Colonic mucosa (tissue), 4 donors: ENCODE results near the gene MYMK. TPM values are rescaled to one million over a fixed set of nuclear protein-coding genes. Genes with fewer than 3 reads are reported as not detected.

Source experiments
- DNase-seq: peaks from one replicate; pipeline ENCODE4 v3.0.0-alpha.2; 2020
- H3K27ac ChIP-seq: fragments of 200-600 bp; one replicate; pipeline ENCODE4 v1.8.0; 2021
- H3K27me3 ChIP-seq: fragments of 200-600 bp; one replicate; pipeline ENCODE4 v1.8.0; 2021
- H3K36me3 ChIP-seq: fragments of 200-600 bp; one replicate; pipeline ENCODE4 v1.8.0; 2021
- H3K4me1 ChIP-seq: fragments of 200-600 bp; one replicate; pipeline ENCODE4 v1.8.0; 2021; ENCODE audit warnings: mild to moderate bottlenecking
- H3K4me3 ChIP-seq: fragments of 200-600 bp; one replicate; pipeline ENCODE4 v1.8.0; 2021
- H3K9ac ChIP-seq, 2 donors: one replicate each; pipeline ENCODE4 v1.7.0; 2013; ENCODE audit warnings: control low read depth in 2 of 2, low read depth in 2 of 2, low read length in 2 of 2
- H3K9me3 ChIP-seq: fragments of 200-600 bp; one replicate; pipeline ENCODE4 v1.8.0; 2021
- intact Hi-C: fragments of 100-400 bp; cut with DNase I; formaldehyde crosslinking; loops from one replicate; pipeline ENCODE4 v1.14.1; 2022
- total RNA-seq, 2 donors: library from RNA; stranded (reverse); fragmentation: NEBNext Ultra II Directional in 1 of 2; extraction: Animal tissue kit (Norgen Biotek cat#: 25700) in 1 of 2; gene quantifications; one replicate each; pipeline ENCODE4 v1.2.1, GENCODE V29; 2021
- TF ChIP-seq, protein P1 (sequence below): fragments of 200-600 bp; IDR thresholded peaks from one replicate; pipeline ENCODE4 v1.8.0; 2022; ENCODE audit warnings: antibody characterized with exemption, mild to moderate bottlenecking
- donor health status: healthy.
- donor health status: DM: no; HTN: no; CAD: no.
- donor health status: DM: no; HTN: no; CAD: no.

Gene MYMK
- total RNA-seq, 2 donors from 2014 or later = not detected

DNA sequence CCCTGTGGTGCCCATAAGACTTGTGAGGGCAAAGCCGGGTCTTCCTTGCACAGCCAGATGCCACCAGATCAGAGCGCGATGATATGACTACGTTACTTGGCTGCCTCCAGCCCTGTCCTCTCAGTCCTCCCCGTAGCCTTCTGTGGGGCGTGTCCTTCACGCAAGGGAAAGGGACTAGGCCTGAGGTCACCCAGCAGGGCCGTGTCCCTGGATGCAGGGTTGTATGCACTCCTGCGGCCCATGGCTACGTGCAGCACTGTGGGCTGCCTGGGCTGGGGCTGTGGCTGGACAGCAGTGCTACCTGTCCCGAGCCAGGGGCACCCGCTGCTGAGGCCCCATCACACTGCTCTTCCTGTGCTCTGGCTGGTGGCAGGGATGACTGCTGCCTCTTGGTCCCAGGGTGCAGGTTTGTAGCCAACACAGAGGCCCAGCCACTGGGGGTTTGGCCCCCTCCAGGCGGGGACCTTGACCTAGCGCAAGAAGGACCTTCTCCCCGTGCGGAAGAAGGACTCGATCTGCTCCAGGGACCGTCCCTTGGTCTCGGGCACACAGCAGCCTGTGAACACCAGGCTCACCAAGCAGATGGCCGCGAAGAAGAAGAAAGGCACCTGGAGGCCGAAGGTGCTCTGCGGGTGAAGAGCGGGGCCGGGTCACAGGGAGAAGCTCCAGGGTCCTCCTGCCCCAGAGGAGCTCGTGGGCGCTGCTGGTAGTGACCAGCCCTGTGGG, 53.0 kb downstream of the MYMK start:
- no peak overlapping the region for H3K4me3 ChIP-seq
- H3K27ac ChIP-seq = no peak overlapping the region
- DNase-seq = no peak
- no peak overlapping the region for H3K9ac ChIP-seq
- TF ChIP-seq, protein P1, sequence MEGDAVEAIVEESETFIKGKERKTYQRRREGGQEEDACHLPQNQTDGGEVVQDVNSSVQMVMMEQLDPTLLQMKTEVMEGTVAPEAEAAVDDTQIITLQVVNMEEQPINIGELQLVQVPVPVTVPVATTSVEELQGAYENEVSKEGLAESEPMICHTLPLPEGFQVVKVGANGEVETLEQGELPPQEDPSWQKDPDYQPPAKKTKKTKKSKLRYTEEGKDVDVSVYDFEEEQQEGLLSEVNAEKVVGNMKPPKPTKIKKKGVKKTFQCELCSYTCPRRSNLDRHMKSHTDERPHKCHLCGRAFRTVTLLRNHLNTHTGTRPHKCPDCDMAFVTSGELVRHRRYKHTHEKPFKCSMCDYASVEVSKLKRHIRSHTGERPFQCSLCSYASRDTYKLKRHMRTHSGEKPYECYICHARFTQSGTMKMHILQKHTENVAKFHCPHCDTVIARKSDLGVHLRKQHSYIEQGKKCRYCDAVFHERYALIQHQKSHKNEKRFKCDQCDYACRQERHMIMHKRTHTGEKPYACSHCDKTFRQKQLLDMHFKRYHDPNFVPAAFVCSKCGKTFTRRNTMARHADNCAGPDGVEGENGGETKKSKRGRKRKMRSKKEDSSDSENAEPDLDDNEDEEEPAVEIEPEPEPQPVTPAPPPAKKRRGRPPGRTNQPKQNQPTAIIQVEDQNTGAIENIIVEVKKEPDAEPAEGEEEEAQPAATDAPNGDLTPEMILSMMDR = no peak
- no peaks in the 10 kb centered on the region for H3K27me3 ChIP-seq
- H3K9me3 ChIP-seq = no peaks in the 10 kb centered on the region
- intact Hi-C loops = no loop called here
- no peaks in the 10 kb centered on the region for H3K36me3 ChIP-seq
- H3K4me1 ChIP-seq = no peaks in the 10 kb centered on the region

DNA sequence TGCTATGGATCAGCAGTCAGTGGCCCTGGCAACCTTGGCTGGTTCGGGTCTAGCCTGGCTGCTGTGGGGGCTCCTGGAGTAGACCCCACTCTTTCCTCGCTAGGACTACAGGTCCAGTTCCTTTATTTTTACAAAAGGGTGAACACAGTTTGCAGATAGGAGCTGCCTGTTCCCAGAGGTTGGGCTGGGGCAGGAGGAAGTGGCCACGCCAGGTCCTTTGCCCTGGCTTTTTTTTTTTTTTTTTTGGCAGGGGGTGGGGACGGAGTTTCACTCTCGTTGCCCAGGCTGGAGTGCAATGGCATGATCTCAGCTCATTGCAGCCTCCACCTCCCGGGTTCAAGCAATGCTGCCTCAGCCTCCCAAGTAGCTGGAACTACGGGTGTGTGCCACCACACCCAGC, 53.8 kb downstream of the MYMK start:
- no peaks in the 10 kb centered on the region for H3K4me1 ChIP-seq
- H3K36me3 ChIP-seq = no peaks in the 10 kb centered on the region
- DNase-seq = no peak
- H3K9me3 ChIP-seq = no peaks in the 10 kb centered on the region
- TF ChIP-seq, protein P1 = no peak
- H3K27ac ChIP-seq = no peak overlapping the region
- H3K27me3 ChIP-seq = no peaks in the 10 kb centered on the region
- no peak overlapping the region for H3K4me3 ChIP-seq
- H3K9ac ChIP-seq = peak overlapping the region in 1 of 2 donors; percentile 26
- intact Hi-C loops = no loop called here

DNA sequence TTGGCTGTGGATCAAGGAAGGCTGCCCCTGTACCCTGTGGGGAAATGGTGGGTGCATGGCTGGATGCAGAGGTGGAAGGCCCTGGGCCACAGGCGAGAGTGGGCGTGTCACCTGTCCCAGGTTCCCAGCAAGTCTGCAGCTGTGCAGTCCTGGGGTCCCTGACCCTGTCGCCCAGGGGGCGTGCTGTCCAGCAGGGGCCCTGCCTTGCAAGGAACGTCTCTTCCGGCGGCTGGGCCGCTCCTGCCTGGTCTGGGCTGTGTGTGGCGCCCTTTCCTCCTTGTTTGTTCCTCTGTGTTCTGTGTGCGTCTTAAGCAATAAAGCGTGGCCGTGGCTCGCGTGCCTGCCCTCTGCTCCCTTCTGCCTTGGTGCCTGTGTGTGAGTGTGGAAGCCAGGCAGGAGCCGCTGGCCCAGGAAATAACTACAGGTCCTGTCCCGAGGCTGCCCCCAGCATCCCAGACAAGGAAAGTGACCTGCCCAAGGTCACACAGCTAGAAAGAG, 54.3 kb downstream of the MYMK start:
- H3K4me3 ChIP-seq = no peak overlapping the region
- H3K4me1 ChIP-seq = no peaks in the 10 kb centered on the region
- H3K36me3 ChIP-seq = no peaks in the 10 kb centered on the region
- H3K9ac ChIP-seq = peak overlapping the region in 1 of 2 donors; percentile 26
- TF ChIP-seq, protein P1 = no peak
- intact Hi-C loops = no loop called here
- no peaks in the 10 kb centered on the region for H3K9me3 ChIP-seq
- H3K27ac ChIP-seq = no peak overlapping the region
- no peak for DNase-seq
- H3K27me3 ChIP-seq = no peaks in the 10 kb centered on the region

DNA sequence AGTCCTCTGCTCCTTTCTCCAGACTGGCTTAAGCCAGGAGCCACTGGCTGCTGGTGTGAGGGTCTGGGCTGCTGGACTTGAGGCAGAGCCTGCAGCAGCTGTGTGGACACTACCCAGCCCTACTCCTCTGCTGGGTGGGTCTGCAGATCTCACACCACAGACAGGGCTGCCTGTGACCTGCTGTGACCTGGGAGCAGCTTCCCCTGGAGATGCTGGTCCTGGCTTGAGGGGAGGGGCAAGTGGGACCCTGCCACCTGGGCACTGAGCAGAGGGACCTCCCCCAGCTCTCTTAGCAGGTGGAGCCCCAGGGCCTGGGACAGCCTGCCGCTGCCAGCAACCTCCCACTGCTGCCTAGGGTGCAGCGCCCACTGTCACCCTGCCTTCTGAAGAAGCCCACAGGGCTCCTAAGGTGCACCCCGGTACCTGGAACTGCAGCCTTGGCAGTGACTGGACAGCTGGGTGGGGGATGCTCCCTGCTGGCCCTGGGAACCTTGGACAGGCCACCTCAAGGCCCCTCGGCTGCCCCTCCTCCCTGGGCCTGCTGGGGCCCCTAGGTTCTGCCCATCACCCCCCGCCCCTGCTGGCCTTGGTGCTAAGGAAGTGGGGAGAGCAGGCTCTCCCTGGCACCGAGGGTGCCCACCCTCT, 55.9 kb downstream of the MYMK start:
- intact Hi-C loops = no loop called here
- Histone ChIP-seq H3K9me3 (no peaks in the 10 kb centered on the region), H3K27me3 (no peaks in the 10 kb centered on the region), H3K36me3 (no peaks in the 10 kb centered on the region), H3K4me3 (no peak overlapping the region), H3K27ac (no peak overlapping the region), H3K4me1 (no peaks in the 10 kb centered on the region), H3K9ac (no peak overlapping the region)
- no peak for DNase-seq
- TF ChIP-seq, protein P1 = no peak

DNA sequence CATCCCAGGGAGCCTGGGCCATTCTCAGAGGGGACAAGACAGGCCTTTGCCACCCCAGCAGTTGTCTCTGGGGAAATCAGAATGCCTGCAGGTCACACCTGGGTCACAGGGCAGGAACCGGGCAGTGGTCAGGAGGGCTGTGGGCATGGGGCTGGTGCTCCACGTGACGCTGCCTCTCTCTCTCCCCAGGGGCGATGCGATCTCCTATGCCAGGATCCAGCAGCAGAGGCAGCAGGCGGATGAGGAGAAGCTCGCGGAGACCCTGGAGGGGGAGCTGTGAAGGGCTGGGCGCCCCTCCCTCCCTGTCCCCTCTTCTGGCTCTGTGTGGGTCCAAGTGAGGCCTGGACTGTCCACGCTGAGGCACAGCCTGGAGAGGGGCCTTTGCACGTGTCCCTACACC, 56.4 kb downstream of the MYMK start:
- H3K4me1 ChIP-seq = no peaks in the 10 kb centered on the region
- no peak overlapping the region for H3K27ac ChIP-seq
- TF ChIP-seq, protein P1 = no peak
- no peaks in the 10 kb centered on the region for H3K27me3 ChIP-seq
- no peak overlapping the region for H3K4me3 ChIP-seq
- intact Hi-C loops = no loop called here
- no peaks in the 10 kb centered on the region for H3K36me3 ChIP-seq
- H3K9me3 ChIP-seq = no peaks in the 10 kb centered on the region
- no peak overlapping the region for H3K9ac ChIP-seq
- no peak for DNase-seq
